HepG2 (cell line): ENCODE measurements around the gene GRIK4. TPM values are rescaled to one million over a fixed set of nuclear protein-coding genes. Genes with fewer than 3 reads are reported as not detected.

ENCODE experiments used
- CBX2 ChIP-seq, 2 experiments: fragments of 200-600 bp in 1 of 2; sonication (generic); formaldehyde crosslinking in 1 of 2; IDR thresholded peaks; 2 replicates each; pipeline versions ENCODE4 v1.7.0 to v1.8.1; 2018 to 2022; ENCODE audit warnings: low read depth in 2 of 2, low read length in 1 of 2, mild to moderate bottlenecking in 1 of 2, missing genetic modification reagents in 1 of 2
- TEAD3 ChIP-seq: optimal IDR thresholded peaks from 2 replicates; pipeline ENCODE3; 2016; ENCODE audit warnings: borderline replicate concordance
- TRIM24 ChIP-seq: sonication (generic); formaldehyde crosslinking; IDR thresholded peaks from 2 replicates; pipeline ENCODE4 v1.8.0; 2022; ENCODE audit warnings: mild to moderate bottlenecking, missing genetic modification reagents
- ZNF577 ChIP-seq: sonication (generic); formaldehyde crosslinking; IDR thresholded peaks from 2 replicates; pipeline ENCODE4 v1.4.0; 2020; ENCODE audit warnings: mild to moderate bottlenecking, low read depth, missing genetic modification reagents, borderline replicate concordance
- ZNF737 ChIP-seq: sonication (generic); formaldehyde crosslinking; IDR thresholded peaks from 2 replicates; pipeline ENCODE4 v1.5.0; 2020; ENCODE audit warnings: missing genetic modification reagents, mild to moderate bottlenecking, borderline replicate concordance
- polyA plus RNA-seq, 8 experiments: library from polyadenylated mRNA; depleted of rRNA in 3 of 8; stranded (reverse) in 7 of 8; unstranded in 1 of 8; fragments of >200 nt; fragmentation: Illumina TruSeq in 4 of 8; extraction: Trizol in 4 of 8; gene quantifications; 2 replicates each; pipeline versions ENCODE4 v1.2.1 to v1.2.3, GENCODE V29; 2011 to 2016; ENCODE audit warnings: low read depth in 4 of 8, missing spikeins in 1 of 8, mixed read lengths in 1 of 8; ENCODE audit not compliant: insufficient read depth in 1 of 8
- total RNA-seq, 5 experiments: library from RNA; depleted of rRNA; stranded (reverse); fragments of >200 nt; fragmentation: Illumina TruSeq; extraction: Trizol; gene quantifications; 2 replicates each; pipeline ENCODE4 v1.2.3, GENCODE V29; 2016; ENCODE audit warnings: low read depth in 1 of 5
- TF ChIP-seq, protein P1 (sequence below): sonication (generic); formaldehyde crosslinking; IDR thresholded peaks from 2 replicates; pipeline ENCODE4 v1.8.0; 2022; ENCODE audit warnings: mild to moderate bottlenecking, missing genetic modification reagents
- TF ChIP-seq, protein P2 (sequence below): sonication (generic); formaldehyde crosslinking; IDR thresholded peaks from 2 replicates; pipeline ENCODE4 v1.4.0; 2020; ENCODE audit warnings: mild to moderate bottlenecking, missing genetic modification reagents
- TF ChIP-seq, protein P3 (sequence below): sonication (generic); formaldehyde crosslinking; IDR thresholded peaks from 2 replicates; pipeline ENCODE4 v1.4.0; 2020; ENCODE audit warnings: missing genetic modification reagents, borderline replicate concordance
- TF ChIP-seq, protein P4 (sequence below): sonication (generic); formaldehyde crosslinking; conservative IDR thresholded peaks from 2 replicates; pipeline ENCODE4 v1.4.0; 2020; ENCODE audit warnings: missing genetic modification reagents
- TF ChIP-seq, protein P5 (sequence below): sonication (generic); formaldehyde crosslinking; IDR thresholded peaks from 2 replicates; pipeline ENCODE4 v1.4.0; 2020; ENCODE audit warnings: missing genetic modification reagents
- TF ChIP-seq, protein P6 (sequence below): IDR thresholded peaks from 2 replicates; pipeline ENCODE4 v1.6.1; 2016
- TF ChIP-seq, protein P7 (sequence below): sonication (generic); formaldehyde crosslinking; IDR thresholded peaks from 2 replicates; pipeline ENCODE4 v1.8.0; 2022; ENCODE audit warnings: missing genetic modification reagents, mild to moderate bottlenecking, moderate library complexity, borderline replicate concordance
- TF ChIP-seq, protein P8 (sequence below): sonication (generic); formaldehyde crosslinking; IDR thresholded peaks from 2 replicates; pipeline ENCODE4 v1.8.1; 2023; ENCODE audit warnings: mild to moderate bottlenecking, moderate library complexity, missing genetic modification reagents

The GRIK4 gene
- total and polyA plus RNA-seq, 2 of the 13 experiments (the other 11 are each of a cell fraction or from before 2014, with no cell fraction given), result 0.04 to 0.07 TPM

DNA sequence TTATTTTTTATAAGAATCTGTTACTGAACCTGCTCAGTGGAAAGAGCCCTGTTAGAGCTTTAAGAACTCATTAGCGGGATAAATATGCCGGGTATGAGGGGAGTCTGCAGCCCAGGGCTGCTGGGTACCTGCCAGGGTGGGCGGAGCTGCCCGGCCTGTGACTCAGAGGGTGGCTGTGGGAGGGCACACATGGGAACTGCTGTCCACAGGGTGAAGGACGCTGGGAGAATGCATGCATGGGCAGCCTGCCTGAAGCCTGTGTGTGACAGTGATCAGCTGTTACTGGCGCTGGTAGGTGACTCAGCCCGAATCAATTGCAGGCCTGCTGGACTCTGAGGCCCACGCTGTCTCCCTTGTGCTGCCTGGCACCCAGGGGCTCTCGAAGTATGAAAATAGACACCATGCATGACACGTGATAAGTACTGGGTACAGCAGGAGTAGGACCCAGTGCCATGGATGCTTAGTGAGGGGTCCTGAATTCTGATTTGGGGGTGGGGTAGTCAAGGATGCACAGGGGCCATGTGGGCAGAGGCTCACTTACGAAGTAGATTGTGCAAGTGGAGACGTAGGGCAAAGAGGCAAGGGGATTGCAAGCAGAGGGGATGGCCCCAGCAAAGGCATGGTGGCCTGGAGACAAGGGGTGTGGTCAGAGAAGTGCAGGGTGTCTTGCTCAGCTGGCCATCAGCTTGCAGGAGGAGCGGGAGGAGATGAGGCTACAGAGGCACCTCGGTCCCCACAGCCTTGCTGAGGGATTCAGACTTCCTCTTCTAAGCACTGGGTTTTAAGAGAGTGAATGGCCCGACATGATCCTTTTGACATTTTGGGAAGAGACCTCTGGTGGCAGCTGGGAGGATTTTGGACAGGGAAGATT, 36.5 kb downstream of the GRIK4 start (continued):
- TF ChIP-seq CBX2 (IDR thresholded peaks at IDR 0.05; ENCODE audit: low read depth, low read length) (no peak), CBX2 (CRISPR knock-in tag; IDR thresholded peaks at IDR 0.05; ENCODE audit: low read depth) (no peak), TEAD3 (CRISPR knock-in tag) (peak; percentile 89), ZNF737 (CRISPR knock-in tag) (no peak), ZNF577 (CRISPR knock-in tag) (no peak), TRIM24 (CRISPR knock-in tag) (no peak)
- TF ChIP-seq, protein P1, sequence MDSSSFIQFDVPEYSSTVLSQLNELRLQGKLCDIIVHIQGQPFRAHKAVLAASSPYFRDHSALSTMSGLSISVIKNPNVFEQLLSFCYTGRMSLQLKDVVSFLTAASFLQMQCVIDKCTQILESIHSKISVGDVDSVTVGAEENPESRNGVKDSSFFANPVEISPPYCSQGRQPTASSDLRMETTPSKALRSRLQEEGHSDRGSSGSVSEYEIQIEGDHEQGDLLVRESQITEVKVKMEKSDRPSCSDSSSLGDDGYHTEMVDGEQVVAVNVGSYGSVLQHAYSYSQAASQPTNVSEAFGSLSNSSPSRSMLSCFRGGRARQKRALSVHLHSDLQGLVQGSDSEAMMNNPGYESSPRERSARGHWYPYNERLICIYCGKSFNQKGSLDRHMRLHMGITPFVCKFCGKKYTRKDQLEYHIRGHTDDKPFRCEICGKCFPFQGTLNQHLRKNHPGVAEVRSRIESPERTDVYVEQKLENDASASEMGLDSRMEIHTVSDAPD (CRISPR knock-in tag), result no peak
- TF ChIP-seq, protein P2, sequence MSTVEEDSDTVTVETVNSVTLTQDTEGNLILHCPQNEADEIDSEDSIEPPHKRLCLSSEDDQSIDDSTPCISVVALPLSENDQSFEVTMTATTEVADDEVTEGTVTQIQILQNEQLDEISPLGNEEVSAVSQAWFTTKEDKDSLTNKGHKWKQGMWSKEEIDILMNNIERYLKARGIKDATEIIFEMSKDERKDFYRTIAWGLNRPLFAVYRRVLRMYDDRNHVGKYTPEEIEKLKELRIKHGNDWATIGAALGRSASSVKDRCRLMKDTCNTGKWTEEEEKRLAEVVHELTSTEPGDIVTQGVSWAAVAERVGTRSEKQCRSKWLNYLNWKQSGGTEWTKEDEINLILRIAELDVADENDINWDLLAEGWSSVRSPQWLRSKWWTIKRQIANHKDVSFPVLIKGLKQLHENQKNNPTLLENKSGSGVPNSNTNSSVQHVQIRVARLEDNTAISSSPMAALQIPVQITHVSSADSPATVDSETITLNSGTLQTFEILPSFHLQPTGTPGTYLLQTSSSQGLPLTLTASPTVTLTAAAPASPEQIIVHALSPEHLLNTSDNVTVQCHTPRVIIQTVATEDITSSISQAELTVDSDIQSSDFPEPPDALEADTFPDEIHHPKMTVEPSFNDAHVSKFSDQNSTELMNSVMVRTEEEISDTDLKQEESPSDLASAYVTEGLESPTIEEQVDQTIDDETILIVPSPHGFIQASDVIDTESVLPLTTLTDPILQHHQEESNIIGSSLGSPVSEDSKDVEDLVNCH (CRISPR knock-in tag), result no peak
- TF ChIP-seq, protein P3, sequence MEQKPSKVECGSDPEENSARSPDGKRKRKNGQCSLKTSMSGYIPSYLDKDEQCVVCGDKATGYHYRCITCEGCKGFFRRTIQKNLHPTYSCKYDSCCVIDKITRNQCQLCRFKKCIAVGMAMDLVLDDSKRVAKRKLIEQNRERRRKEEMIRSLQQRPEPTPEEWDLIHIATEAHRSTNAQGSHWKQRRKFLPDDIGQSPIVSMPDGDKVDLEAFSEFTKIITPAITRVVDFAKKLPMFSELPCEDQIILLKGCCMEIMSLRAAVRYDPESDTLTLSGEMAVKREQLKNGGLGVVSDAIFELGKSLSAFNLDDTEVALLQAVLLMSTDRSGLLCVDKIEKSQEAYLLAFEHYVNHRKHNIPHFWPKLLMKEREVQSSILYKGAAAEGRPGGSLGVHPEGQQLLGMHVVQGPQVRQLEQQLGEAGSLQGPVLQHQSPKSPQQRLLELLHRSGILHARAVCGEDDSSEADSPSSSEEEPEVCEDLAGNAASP (CRISPR knock-in tag), result no peak
- TF ChIP-seq, protein P4, sequence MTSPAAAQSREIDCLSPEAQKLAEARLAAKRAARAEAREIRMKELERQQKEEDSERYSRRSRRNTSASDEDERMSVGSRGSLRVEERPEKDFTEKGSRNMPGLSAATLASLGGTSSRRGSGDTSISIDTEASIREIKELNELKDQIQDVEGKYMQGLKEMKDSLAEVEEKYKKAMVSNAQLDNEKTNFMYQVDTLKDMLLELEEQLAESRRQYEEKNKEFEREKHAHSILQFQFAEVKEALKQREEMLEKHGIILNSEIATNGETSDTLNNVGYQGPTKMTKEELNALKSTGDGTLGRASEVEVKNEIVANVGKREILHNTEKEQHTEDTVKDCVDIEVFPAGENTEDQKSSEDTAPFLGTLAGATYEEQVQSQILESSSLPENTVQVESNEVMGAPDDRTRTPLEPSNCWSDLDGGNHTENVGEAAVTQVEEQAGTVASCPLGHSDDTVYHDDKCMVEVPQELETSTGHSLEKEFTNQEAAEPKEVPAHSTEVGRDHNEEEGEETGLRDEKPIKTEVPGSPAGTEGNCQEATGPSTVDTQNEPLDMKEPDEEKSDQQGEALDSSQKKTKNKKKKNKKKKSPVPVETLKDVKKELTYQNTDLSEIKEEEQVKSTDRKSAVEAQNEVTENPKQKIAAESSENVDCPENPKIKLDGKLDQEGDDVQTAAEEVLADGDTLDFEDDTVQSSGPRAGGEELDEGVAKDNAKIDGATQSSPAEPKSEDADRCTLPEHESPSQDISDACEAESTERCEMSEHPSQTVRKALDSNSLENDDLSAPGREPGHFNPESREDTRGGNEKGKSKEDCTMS (CRISPR knock-in tag), result no peak
- TF ChIP-seq, protein P5, sequence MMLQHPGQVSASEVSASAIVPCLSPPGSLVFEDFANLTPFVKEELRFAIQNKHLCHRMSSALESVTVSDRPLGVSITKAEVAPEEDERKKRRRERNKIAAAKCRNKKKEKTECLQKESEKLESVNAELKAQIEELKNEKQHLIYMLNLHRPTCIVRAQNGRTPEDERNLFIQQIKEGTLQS (CRISPR knock-in tag), result peak; percentile 78
- TF ChIP-seq, protein P6, sequence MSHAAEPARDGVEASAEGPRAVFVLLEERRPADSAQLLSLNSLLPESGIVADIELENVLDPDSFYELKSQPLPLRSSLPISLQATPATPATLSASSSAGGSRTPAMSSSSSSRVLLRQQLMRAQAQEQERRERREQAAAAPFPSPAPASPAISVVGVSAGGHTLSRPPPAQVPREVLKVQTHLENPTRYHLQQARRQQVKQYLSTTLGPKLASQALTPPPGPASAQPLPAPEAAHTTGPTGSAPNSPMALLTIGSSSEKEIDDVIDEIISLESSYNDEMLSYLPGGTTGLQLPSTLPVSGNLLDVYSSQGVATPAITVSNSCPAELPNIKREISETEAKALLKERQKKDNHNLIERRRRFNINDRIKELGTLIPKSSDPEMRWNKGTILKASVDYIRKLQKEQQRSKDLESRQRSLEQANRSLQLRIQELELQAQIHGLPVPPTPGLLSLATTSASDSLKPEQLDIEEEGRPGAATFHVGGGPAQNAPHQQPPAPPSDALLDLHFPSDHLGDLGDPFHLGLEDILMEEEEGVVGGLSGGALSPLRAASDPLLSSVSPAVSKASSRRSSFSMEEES (CRISPR knock-in tag), result peak; percentile 65; the same call in 1 of the 2 replicates
- TF ChIP-seq, protein P7, sequence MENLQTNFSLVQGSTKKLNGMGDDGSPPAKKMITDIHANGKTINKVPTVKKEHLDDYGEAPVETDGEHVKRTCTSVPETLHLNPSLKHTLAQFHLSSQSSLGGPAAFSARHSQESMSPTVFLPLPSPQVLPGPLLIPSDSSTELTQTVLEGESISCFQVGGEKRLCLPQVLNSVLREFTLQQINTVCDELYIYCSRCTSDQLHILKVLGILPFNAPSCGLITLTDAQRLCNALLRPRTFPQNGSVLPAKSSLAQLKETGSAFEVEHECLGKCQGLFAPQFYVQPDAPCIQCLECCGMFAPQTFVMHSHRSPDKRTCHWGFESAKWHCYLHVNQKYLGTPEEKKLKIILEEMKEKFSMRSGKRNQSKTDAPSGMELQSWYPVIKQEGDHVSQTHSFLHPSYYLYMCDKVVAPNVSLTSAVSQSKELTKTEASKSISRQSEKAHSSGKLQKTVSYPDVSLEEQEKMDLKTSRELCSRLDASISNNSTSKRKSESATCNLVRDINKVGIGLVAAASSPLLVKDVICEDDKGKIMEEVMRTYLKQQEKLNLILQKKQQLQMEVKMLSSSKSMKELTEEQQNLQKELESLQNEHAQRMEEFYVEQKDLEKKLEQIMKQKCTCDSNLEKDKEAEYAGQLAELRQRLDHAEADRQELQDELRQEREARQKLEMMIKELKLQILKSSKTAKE (CRISPR knock-in tag), result no peak
- TF ChIP-seq, protein P8, sequence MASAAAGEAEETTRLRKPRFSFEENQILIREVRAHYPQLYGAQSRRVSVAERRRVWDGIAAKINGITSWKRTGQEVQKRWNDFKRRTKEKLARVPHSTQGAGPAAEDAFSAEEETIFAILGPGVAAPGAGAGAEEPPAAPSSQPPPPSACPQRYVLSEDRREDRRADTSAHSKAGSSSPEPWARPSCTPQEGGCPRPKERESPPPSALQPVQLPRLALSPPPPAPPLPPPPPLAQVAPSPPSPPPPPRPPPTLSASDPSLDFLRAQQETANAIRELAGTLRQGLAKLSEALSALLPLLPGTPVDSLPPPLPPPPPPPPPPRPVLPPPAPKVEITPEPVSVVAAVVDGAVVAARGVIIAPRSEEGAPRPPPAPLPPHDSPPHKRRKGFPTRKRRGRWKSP (CRISPR knock-in tag), result no peak
